MM.1S (cell line): ENCODE measurements around the gene NAA15.

Source experiments
- CTCF ChIP-seq: fragments of 300-600 bp; sonication (generic); IDR thresholded peaks from 2 replicates; pipeline ENCODE4 v1.5.1; 2016; ENCODE audit warnings: antibody characterized with exemption, low read length, mixed read lengths
- EZH2 ChIP-seq: fragments of 300-600 bp; sonication (generic); optimal IDR thresholded peaks from 2 replicates; pipeline ENCODE3; 2017; ENCODE audit warnings: low read depth, mild to moderate bottlenecking, antibody characterized with exemption, low read length, mixed read lengths
- EZH2phosphoT487 ChIP-seq: fragments of 300-600 bp; sonication (generic); IDR thresholded peaks from 2 replicates; pipeline ENCODE4 v1.6.1; 2018; ENCODE audit warnings: antibody characterized with exemption, low read length

- TF ChIP-seq CTCF (no peak), EZH2 (no peak), EZH2phosphoT487 (no peak)
Measured at GRCh38 chr4:139403462-139403861, 102.2 kb downstream of the NAA15 start.
